ENCODE results near the gene TSNAXIP1. TPM values are rescaled to one million over a fixed set of nuclear protein-coding genes. Genes with fewer than 3 reads are reported as not detected.

The TSNAXIP1 gene
- total RNA-seq, 3 donors from 2014 or later: 0.41 to 2.0 (median 0.48) TPM

GRCh38 chr16:67770346-67770991 lies 36.2 kb upstream of the TSNAXIP1 start:
- Histone ChIP-seq H3K4me3 (no peak overlapping the region), H3K4me1 (ENCODE audit: low read depth) (no peaks in the 10 kb centered on the region), H3K36me3 (ENCODE audit: low read depth) (no peaks in the 10 kb centered on the region), H3K9me3 (no peaks in the 10 kb centered on the region)
- no peak for ATAC-seq
- TF ChIP-seq CTCF (IDR thresholded peaks at IDR 0.05): no peak
- intact Hi-C loops (cut with DNase I, micrococcal nuclease): no loop called here
- no peak for DNase-seq

- no peak for ATAC-seq
- no peak overlapping the region for H3K4me3 ChIP-seq
- no peaks in the 10 kb centered on the region for H3K36me3 ChIP-seq (ENCODE audit: low read depth)
- intact Hi-C loops (cut with DNase I, micrococcal nuclease): no loop called here
- no peaks in the 10 kb centered on the region for H3K9me3 ChIP-seq
- no peak for TF ChIP-seq CTCF (IDR thresholded peaks at IDR 0.05)
- peak in 1 of 3 donors; percentile 22 for DNase-seq
- no peaks in the 10 kb centered on the region for H3K4me1 ChIP-seq (ENCODE audit: low read depth)
Measured at GRCh38 chr16:67773099-67773498, 33.6 kb upstream of the TSNAXIP1 start.

GRCh38 chr16:67773569-67774456 lies 32.9 kb upstream of the TSNAXIP1 start:
- no peak for DNase-seq
- no peaks in the 10 kb centered on the region for H3K9me3 ChIP-seq
- H3K4me1 ChIP-seq (ENCODE audit: low read depth): no peaks in the 10 kb centered on the region
- TF ChIP-seq CTCF (IDR thresholded peaks at IDR 0.05): no peak
- intact Hi-C loops (cut with DNase I, micrococcal nuclease): no loop called here
- no peaks in the 10 kb centered on the region for H3K36me3 ChIP-seq (ENCODE audit: low read depth)
- no peak overlapping the region for H3K4me3 ChIP-seq
- no peak for ATAC-seq

GRCh38 chr16:67774457-67774853 lies 32.2 kb upstream of the TSNAXIP1 start:
- DNase-seq: no peak
- no peak for ATAC-seq
- Histone ChIP-seq H3K36me3 (ENCODE audit: low read depth) (no peaks in the 10 kb centered on the region), H3K4me1 (ENCODE audit: low read depth) (no peaks in the 10 kb centered on the region), H3K9me3 (no peaks in the 10 kb centered on the region), H3K4me3 (no peak overlapping the region)
- TF ChIP-seq CTCF (IDR thresholded peaks at IDR 0.05): no peak
- intact Hi-C loops (cut with DNase I, micrococcal nuclease): no loop called here

GRCh38 chr16:67775273-67775672 lies 31.4 kb upstream of the TSNAXIP1 start:
- no peak for ATAC-seq
- no peaks in the 10 kb centered on the region for H3K9me3 ChIP-seq
- no peak for TF ChIP-seq CTCF (IDR thresholded peaks at IDR 0.05)
- no peaks in the 10 kb centered on the region for H3K36me3 ChIP-seq (ENCODE audit: low read depth)
- H3K4me3 ChIP-seq: no peak overlapping the region
- no peak for DNase-seq
- H3K4me1 ChIP-seq (ENCODE audit: low read depth): no peaks in the 10 kb centered on the region
- intact Hi-C loops (cut with DNase I, micrococcal nuclease): no loop called here
